Kidney (tissue), 14 donors: ENCODE measurements around the gene NECAB2. TPM values are rescaled to one million over a fixed set of nuclear protein-coding genes. Genes with fewer than 3 reads are reported as not detected.

Source experiments
- DNase-seq, 5 donors: peaks; one replicate each; pipeline ENCODE4 v3.0.0-alpha.2; 2013 to 2020
- FAIRE-seq: peaks from 2 replicates; lab custom pipeline; 2012; peaks lifted over from hg19 to GRCh38; lab: Jason Lieb, UNC
- H3K27ac ChIP-seq, 2 donors: one replicate each; pipeline ENCODE4 v1.7.0; 2013; ENCODE audit warnings: low read depth in 2 of 2, low read length in 2 of 2, inconsistent platforms in 1 of 2
- H3K27me3 ChIP-seq: one replicate; pipeline ENCODE4 v1.7.1; 2013; ENCODE audit warnings: low read length, inconsistent platforms; ENCODE audit not compliant: control insufficient read depth, insufficient read depth
- H3K36me3 ChIP-seq, 3 donors: one replicate each; pipeline versions ENCODE4 v1.7.0 to v1.7.1; 2013; ENCODE audit warnings: low read length in 3 of 3, control low read depth in 1 of 3, inconsistent platforms in 1 of 3; ENCODE audit not compliant: insufficient read depth in 3 of 3, control insufficient read depth in 2 of 3
- H3K4me1 ChIP-seq, 3 donors: one replicate each; pipeline versions ENCODE4 v1.7.0 to v1.7.1; 2013; ENCODE audit warnings: low read length in 3 of 3, inconsistent platforms in 1 of 3, low read depth in 1 of 3; ENCODE audit not compliant: control insufficient read depth in 2 of 3, insufficient read depth in 2 of 3
- H3K4me3 ChIP-seq, 3 donors: one replicate each; pipeline versions ENCODE4 v1.7.0 to v1.8.1; 2013; ENCODE audit warnings: low read length in 3 of 3, control low read depth in 1 of 3, inconsistent platforms in 1 of 3
- H3K9ac ChIP-seq, 3 donors: one replicate each; pipeline versions ENCODE4 v1.7.0 to v1.7.1; 2013; ENCODE audit warnings: low read length in 3 of 3, control low read depth in 1 of 3, inconsistent platforms in 1 of 3
- H3K9me3 ChIP-seq, 3 donors: one replicate each; pipeline versions ENCODE4 v1.7.0 to v1.7.1; 2013; ENCODE audit warnings: low read length in 3 of 3, control low read depth in 1 of 3, inconsistent platforms in 1 of 3; ENCODE audit not compliant: control insufficient read depth in 2 of 3, insufficient read depth in 1 of 3
- intact Hi-C: fragments of 100-400 bp; cut with DNase I; formaldehyde crosslinking; loops from one replicate; pipeline ENCODE4 v1.11.1; 2022
- polyA plus RNA-seq: library from polyadenylated mRNA; stranded (reverse); fragments of 350-450 nt; fragmentation: Illumina TruSeq; extraction: RNeasy Lipid Tissue Mini Kit (QIAGEN cat#74804); gene quantifications from one replicate; pipeline ENCODE4 v1.2.3, GENCODE V29; 2014; ENCODE audit warnings: low read depth, low replicate concordance; ENCODE audit not compliant: insufficient read depth
- total RNA-seq: library from RNA; stranded (reverse); fragmentation: NEBNext Ultra II Directional; extraction: Animal tissue kit (Norgen Biotek cat#: 25700); gene quantifications from one replicate; pipeline ENCODE4 v1.2.1, GENCODE V29; 2021
- TF ChIP-seq, protein P1 (sequence below): IDR thresholded peaks from 3 replicates; pipeline ENCODE4 v1.5.1; 2012; ENCODE audit warnings: mild to moderate bottlenecking, moderate library complexity, borderline replicate concordance; ENCODE audit not compliant: insufficient read depth; ENCODE audit errors: extremely low read depth
- donor health status: control.
- donor health status: control.
- donor health status: control.
- donor health status: control.
- donor health status: control.
- donor health status: DM: yes; HTN: yes; CAD: no.
- donor health status: Normal renal cell carcinoma (clear cell type).

The NECAB2 gene
- total and polyA plus RNA-seq, 2 donors from 2014 or later = 0.82 to 47.0 TPM

DNA sequence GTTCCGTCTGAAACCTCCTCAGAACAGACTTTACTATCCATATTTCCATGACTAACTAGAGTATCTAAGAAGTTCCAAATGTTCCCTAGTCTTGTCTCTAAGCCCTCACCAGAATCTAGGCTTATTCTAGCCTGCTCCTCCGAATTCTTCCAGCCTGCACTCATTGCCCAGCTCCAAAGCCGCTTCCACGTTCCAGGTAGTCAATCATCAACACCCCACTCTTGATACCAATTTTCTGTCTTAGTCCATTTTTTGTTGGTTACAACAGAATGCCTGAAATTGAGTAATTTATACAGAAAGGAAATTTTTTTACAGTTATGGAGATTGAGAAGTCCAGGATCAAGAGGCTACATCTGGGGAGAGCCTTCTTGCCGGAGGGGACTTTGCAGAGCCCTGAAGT is 53.4 kb downstream of the NECAB2 start:
- Histone ChIP-seq H3K36me3 (no peaks in the 10 kb centered on the region), H3K9me3 (peaks cover 0 to 5% (median 0%) of the 10 kb centered on the region in 3 donors), H3K27me3 (no peaks in the 10 kb centered on the region), H3K9ac (no peak overlapping the region), H3K4me1 (no peaks in the 10 kb centered on the region), H3K27ac (no peak overlapping the region), H3K4me3 (no peak overlapping the region)
- intact Hi-C loops = no loop called here
- TF ChIP-seq, protein P1, sequence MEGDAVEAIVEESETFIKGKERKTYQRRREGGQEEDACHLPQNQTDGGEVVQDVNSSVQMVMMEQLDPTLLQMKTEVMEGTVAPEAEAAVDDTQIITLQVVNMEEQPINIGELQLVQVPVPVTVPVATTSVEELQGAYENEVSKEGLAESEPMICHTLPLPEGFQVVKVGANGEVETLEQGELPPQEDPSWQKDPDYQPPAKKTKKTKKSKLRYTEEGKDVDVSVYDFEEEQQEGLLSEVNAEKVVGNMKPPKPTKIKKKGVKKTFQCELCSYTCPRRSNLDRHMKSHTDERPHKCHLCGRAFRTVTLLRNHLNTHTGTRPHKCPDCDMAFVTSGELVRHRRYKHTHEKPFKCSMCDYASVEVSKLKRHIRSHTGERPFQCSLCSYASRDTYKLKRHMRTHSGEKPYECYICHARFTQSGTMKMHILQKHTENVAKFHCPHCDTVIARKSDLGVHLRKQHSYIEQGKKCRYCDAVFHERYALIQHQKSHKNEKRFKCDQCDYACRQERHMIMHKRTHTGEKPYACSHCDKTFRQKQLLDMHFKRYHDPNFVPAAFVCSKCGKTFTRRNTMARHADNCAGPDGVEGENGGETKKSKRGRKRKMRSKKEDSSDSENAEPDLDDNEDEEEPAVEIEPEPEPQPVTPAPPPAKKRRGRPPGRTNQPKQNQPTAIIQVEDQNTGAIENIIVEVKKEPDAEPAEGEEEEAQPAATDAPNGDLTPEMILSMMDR = no peak
- DNase-seq (no peak), FAIRE-seq (no peak)

DNA sequence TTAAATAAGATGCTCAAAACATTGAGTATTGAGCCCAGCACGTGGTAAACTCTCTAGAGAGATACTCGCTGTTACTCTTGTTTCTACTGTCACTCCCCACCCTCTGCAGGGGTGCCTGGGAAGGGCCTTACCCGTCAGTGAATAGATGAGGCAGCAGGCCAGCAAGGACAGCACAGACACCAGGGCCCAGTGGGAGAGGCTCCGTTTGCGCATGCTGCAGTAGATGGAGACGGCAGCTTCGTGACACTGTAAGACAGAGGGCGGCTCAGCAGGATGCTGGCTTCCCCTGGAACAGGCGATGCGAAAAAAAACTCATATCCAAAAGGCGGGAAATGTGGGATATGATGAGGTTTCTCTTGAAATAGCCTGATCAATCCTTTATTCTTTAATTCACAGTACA is 54.6 kb downstream of the NECAB2 start:
- DNase-seq (no peak), FAIRE-seq (no peak)
- H3K4me3 ChIP-seq = no peak overlapping the region
- no peaks in the 10 kb centered on the region for H3K27me3 ChIP-seq
- intact Hi-C loops = no loop called here
- H3K4me1 ChIP-seq = no peaks in the 10 kb centered on the region
- peaks cover 0 to 5% (median 0%) of the 10 kb centered on the region in 3 donors for H3K9me3 ChIP-seq
- no peaks in the 10 kb centered on the region for H3K36me3 ChIP-seq
- TF ChIP-seq, protein P1 = no peak
- H3K27ac ChIP-seq = no peak overlapping the region
- H3K9ac ChIP-seq = no peak overlapping the region

DNA sequence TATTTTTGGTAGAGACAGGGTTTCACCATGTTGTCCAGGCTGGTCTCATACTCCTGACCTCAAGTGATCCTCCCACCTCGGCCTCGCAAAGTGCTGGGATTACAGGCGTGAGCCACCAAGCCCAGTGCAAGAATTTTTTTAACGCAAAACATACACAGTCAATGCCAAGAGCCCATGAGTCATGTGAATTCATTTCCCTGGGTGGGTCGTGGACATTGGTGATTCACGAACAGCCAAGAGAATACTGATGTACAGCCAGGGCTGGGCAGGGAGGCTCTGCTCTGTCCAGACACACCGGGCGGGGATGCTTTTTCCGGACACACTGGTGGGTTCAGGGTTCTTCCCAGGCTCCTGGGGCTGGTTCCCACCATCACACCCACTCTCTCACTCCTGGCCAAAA is 56.8 kb downstream of the NECAB2 start:
- no peaks in the 10 kb centered on the region for H3K4me1 ChIP-seq
- TF ChIP-seq, protein P1 = no peak
- no peak overlapping the region for H3K27ac ChIP-seq
- no peak overlapping the region for H3K4me3 ChIP-seq
- no peaks in the 10 kb centered on the region for H3K27me3 ChIP-seq
- DNase-seq = no peak
- no peak overlapping the region for H3K9ac ChIP-seq
- H3K36me3 ChIP-seq = no peaks in the 10 kb centered on the region
- FAIRE-seq = no peak
- intact Hi-C loops = no loop called here
- peaks cover 0 to 5% (median 0%) of the 10 kb centered on the region in 3 donors for H3K9me3 ChIP-seq

DNA sequence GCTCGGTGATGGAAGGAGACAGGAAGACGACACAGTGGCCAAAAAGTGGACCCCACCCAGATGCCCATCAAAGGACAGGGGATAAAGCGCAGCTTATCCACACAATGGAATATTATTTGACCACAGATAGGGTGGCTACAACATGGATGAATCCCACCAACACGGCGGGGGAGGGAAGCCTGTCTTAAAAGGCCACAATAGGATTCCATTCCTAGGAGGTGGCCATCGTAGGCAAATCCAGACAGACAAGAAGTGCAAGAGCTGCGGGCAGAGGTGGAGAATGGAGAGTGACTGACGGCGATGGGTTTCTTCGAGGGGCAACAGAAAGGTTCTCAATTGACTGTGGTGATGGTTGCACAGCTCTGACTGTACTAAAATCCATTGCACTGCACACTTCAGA is 58.6 kb downstream of the NECAB2 start:
- Histone ChIP-seq H3K36me3 (no peaks in the 10 kb centered on the region), H3K27ac (no peak overlapping the region), H3K9me3 (peaks cover 0 to 4% (median 0%) of the 10 kb centered on the region in 3 donors), H3K27me3 (no peaks in the 10 kb centered on the region), H3K4me1 (no peaks in the 10 kb centered on the region), H3K4me3 (no peak overlapping the region), H3K9ac (no peak overlapping the region)
- TF ChIP-seq, protein P1 = no peak
- intact Hi-C loops = no loop called here
- FAIRE-seq (no peak), DNase-seq (no peak)
